ENCODE results near the gene LIG4.

The LIG4 gene

DNA sequence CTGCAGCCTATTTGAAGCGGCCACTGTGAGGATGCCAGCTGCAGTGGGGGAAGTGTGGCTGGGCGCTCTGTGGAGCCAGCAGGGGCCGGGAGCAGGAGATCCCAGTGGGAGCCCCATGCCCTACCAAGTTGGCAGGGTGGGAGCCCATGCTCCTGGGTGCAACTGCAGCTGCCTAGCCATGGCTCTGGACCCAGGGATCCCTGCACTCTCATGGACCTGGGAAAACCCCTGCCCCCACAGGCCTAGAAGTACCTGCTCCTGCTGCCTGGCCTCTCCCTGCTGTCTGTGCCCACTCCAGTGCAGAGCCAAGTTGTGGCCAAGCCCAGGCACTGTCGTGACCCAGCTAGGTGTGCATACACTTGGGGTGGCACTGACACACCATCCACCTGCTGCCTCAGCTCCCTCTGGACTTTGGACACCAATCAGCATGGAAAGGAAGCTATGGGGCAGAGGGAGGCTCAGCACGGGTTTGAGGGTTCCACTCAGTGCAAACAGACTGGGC lies 20.9 kb downstream of the LIG4 start:
- no peak for DNase-seq (ENCODE audit: low read depth, low spot score)

DNA sequence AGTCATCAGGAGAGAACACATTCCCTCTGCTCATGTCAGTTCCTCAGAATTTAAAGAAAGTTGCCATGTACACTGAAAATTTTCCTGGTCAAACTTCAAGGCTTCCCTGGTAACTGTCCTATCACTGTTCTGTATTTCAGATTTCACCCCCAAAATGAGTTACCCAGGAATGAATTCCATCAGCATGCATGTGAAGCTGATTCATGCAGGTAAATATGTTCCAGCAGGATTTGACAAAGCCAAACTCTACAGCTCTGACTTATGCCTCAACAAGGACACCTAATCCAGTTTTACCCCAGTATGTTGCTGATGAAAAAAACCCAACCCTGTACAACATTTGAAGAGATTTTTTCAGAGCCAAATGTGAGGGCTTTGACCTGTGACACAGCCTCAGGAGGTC lies 21.5 kb downstream of the LIG4 start:
- no peak for DNase-seq (ENCODE audit: low read depth, low spot score)

DNA sequence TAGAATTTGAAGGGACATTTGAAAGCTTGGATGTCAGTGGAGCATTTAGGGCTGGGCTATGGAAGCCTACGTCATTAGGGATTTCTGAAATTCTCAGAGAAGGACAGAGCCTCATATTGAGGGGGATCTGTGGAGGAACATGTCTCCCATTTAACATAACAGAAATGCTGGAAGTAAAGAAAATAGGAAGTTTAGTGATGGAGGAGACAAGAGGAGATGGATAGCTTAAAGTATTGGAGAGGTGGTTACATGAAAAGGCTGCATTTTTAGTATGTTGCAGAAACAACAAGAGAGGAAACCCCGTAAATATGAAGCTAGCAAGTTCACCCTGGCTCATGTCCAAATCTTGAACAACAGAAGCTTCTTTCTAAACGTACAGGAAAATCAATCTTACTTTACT lies 24.4 kb downstream of the LIG4 start:
- DNase-seq (ENCODE audit: low read depth, low spot score) = no peak

DNA sequence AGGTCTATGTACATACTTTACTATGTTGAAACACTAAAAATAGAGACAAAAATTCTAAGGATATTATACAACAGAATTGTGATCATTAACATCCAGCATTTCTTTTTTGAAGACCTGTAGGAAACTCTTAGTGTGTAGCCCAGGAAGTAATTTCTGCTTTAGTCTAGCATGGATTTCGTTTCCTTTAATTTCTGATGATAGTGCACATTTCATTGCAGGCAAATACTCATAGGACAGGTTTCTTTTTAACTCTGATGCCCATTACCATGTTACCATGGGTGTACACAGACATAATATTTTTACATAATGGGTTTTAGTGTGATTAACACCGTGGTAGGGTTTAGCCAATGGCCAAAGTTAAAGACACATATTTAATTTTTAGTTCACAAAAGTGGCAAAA lies 27.1 kb downstream of the LIG4 start:
- DNase-seq (ENCODE audit: low read depth, low spot score) = no peak

DNA sequence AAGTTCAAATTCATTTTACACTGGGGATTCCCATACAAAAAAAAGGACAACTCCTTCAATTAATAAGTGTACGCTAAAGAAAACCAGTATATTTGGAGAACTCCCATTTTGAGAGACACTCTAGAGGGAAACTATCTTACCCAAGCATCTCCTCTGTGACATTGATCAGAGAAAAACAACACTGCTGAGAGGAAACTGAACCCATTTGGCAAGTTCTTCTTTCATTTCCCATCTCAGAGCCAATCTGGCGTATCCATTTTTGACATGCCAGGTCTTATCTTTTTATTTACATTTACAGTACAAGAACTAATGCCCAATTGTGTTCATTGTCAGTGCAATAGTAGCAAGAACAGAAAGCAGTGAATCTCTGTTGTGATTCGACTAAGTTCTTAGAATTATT lies 30.1 kb downstream of the LIG4 start:
- no peak for DNase-seq (ENCODE audit: low read depth, low spot score)

DNA sequence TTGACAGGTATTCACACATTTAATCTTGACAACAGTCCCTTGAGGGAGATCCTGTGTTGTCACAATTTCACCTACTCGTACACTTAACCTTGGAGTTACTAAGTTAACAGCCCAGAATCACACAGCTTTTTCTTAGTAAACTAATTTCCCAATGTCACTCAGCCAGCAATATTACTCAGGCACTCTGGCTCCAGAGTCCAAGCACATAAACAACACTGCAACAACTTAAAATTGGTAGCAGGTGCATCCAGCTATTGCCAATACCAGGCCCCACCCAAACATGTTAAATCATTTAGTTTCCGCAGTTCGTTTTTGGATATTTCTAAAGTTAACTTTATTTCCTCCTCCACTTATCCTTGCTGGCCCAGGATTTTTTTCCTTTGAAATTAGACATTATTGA lies 32.7 kb downstream of the LIG4 start:
- no peak for DNase-seq (ENCODE audit: low read depth, low spot score)

DNA sequence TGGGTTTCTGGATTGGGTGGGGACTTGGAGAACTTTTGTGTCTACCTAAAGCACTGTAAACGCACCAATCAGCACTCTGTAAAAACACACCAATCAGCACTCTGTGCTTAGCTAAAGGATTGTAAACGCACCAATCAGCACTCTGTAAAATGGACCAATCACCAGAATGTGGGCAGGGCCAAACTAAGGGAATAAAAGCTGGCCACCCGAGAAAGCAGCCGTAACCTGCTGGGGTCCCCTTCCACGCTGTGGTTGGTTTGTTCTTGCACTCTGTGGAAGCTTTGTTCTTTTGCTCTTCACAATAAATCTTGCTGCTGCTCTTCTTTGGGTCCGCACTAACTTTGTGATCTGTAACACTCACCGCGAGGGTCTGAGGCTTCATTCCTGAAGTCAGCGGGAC lies 37.3 kb downstream of the LIG4 start:
- DNase-seq (ENCODE audit: low read depth, low spot score) = no peak

DNA sequence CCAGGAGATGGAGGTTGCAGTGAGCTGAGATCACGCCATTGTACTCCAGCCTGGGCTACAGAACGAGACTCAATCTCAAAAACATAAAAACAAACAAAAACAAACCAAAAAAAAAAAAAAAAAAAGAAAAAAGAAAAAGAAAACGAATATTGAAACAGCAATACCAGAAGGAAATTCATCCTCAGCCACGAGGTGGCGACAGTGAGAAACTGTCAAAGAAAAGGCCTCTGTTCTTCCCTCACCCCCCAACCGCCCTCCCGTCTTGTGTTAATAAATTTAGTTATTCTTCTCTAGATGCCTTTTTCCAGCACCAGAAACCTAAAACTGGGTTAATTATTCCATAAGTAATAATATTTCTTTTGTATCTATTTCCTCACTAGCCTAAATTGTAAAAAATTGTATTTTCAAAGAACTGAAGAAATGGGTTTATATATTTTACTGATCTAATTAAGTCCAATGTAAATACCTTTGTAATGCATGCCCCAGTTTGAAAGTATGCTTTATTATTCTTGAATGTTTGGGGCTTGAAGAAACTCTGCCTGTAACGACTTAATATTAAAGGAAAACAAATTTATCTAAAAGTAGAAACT lies 38.6 kb downstream of the LIG4 start:
- DNase-seq (ENCODE audit: low read depth, low spot score) = no peak

DNA sequence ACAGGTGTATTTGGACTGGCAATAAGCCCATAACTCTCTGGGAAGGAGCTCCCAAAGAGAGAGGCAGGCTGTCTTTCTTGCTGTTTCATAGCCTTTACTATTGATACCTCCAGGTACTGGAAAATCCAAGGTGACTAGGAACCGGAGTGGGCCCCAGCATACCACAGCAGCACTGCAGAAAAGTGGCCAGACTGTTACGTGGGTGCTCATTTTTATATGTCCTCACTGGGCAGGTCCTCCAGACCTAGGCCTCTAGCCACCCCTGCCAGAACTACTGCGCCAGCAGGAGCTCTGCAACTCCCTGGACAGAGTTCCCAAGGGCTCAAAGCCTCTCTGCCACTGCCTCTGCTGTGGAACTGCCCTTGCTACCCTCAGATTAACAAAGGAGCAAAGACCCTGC lies 46.4 kb downstream of the LIG4 start:
- no peak for DNase-seq (ENCODE audit: low read depth, low spot score)

DNA sequence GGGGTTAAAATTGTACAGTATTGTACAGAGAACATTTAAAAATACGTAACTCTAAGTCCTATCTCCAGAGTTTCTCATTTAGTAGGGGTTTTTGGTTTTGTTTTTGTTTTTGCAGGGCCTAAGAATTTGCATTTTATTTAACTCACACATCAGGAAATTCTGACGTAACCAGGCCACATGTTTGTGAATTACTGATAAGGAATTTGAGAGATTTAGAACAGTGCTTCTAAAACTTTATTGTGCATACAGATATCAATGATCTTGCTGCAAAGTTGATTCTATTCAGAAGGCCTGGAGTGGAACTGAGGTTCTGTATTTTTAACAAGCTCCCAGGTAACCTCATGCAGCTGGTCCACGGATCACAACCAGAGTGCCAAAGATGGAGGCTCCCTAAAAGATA lies 49.3 kb downstream of the LIG4 start:
- no peak for DNase-seq (ENCODE audit: low read depth, low spot score)

DNA sequence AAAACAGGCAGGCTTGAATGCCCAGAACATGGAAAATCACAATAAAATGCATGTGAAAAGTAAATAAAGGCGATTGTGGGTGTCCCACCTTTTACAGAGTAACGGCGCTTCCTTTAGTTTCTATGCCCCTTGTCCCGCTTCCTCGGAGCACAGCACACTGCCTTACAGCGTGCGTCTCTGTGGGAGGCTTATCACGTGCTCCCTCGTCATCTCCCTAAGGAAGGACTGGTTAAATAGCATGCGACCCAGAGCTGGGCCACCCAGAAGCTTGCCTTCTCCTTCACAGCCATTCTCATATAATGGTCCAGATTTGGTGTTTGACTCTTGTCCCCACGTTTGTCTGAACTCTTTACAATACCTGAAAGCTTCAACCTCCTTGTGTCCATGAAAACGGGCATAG lies 56.6 kb downstream of the LIG4 start:
- no peak for DNase-seq (ENCODE audit: low read depth, low spot score)

Data from brain pericyte (primary cell).